PC-9 (cell line): Measurements from ENCODE around the gene RALB. TPM values are rescaled to one million over a fixed set of nuclear protein-coding genes. Genes with fewer than 3 reads are reported as not detected.

ENCODE experiments used
- BruUV-seq: library from RNA; stranded (reverse); fragments of 400-500 nt; replicated peaks from 2 replicates; lab custom pipeline; 2021; lab: Mats Ljungman, UMichigan
- CTCF ChIA-PET: fragments of 300-600 bp; sonication (Branson Sonifier 250); formaldehyde crosslinking; loops from one replicate; lab custom pipeline; 2022; ENCODE audit warnings: antibody characterized with exemption; lab: Charles Lee
- POLR2A ChIA-PET: fragments of 300-600 bp; sonication (Branson Sonifier 250); formaldehyde crosslinking; loops from one replicate; lab custom pipeline; 2022; ENCODE audit warnings: antibody characterized with exemption; ENCODE audit not compliant: unreplicated experiment; lab: Charles Lee
- DNase-seq, 2 experiments: peaks; one replicate each; pipeline versions ENCODE4 v3.0.0 to v3.0.0-alpha.2; 2015 to 2022; ENCODE audit warnings: mixed read lengths in 1 of 2
- H2AFZ ChIP-seq: fragments of 200-600 bp; sonication (generic); 2 replicates; pipeline ENCODE4 v1.8.1; 2017; ENCODE audit warnings: antibody characterized with exemption
- H3F3A ChIP-seq: fragments of 200-600 bp; sonication (generic); 2 replicates; pipeline ENCODE4 v1.8.1; 2017; ENCODE audit warnings: antibody characterized with exemption, mild to moderate bottlenecking, low read depth; ENCODE audit not compliant: insufficient read depth
- H3K27ac ChIP-seq: fragments of 200-600 bp; sonication (generic); 2 replicates; pipeline ENCODE4 v1.6.1; 2016; ENCODE audit warnings: mixed run types
- H3K27me3 ChIP-seq: fragments of 200-600 bp; sonication (generic); 2 replicates; pipeline ENCODE4 v1.6.1; 2016; ENCODE audit warnings: low read depth, mixed run types; ENCODE audit not compliant: insufficient read depth
- H3K36me3 ChIP-seq: fragments of 200-600 bp; sonication (generic); 2 replicates; pipeline ENCODE4 v1.6.1; 2016; ENCODE audit warnings: low read depth, mixed run types
- H3K4me1 ChIP-seq: fragments of 200-600 bp; sonication (generic); replicated peaks from 2 replicates; pipeline ENCODE4 v1.6.1; 2016; ENCODE audit warnings: mixed run types; ENCODE audit not compliant: insufficient read depth
- H3K4me2 ChIP-seq: fragments of 200-600 bp; sonication (generic); 2 replicates; pipeline ENCODE4 v1.6.1; 2017; ENCODE audit warnings: mixed run types
- H3K4me3 ChIP-seq: fragments of 200-600 bp; sonication (generic); 2 replicates; pipeline ENCODE4 v1.6.1; 2016; ENCODE audit warnings: mixed run types
- H3K79me2 ChIP-seq: fragments of 200-600 bp; sonication (generic); 2 replicates; pipeline ENCODE4 v1.6.1; 2017; ENCODE audit warnings: low read depth, mixed run types
- H3K9me2 ChIP-seq: fragments of 200-600 bp; sonication (generic); 2 replicates; pipeline ENCODE4 v1.8.1; 2017; ENCODE audit warnings: mild to moderate bottlenecking; ENCODE audit not compliant: insufficient read depth
- H3K9me3 ChIP-seq: fragments of 200-600 bp; sonication (generic); 2 replicates; pipeline ENCODE4 v1.8.1; 2016; ENCODE audit warnings: low read depth; ENCODE audit not compliant: insufficient read depth
- H4K20me1 ChIP-seq: fragments of 200-600 bp; sonication (generic); 2 replicates; pipeline ENCODE4 v1.8.1; 2017; ENCODE audit not compliant: insufficient read depth
- EZH2 ChIP-seq: fragments of 200-600 bp; sonication (generic); IDR thresholded peaks from 2 replicates; pipeline ENCODE4 v1.8.0; 2017; ENCODE audit warnings: antibody characterized with exemption, low read depth
- intact Hi-C: fragments of 100-400 bp; cut with micrococcal nuclease; formaldehyde crosslinking; loops from one replicate; pipeline ENCODE4 v1.10.0; 2022; ENCODE audit not compliant: unreplicated experiment
- total RNA-seq: library from RNA; stranded (reverse); gene quantifications from 2 replicates; pipeline ENCODE4 v1.2.3, GENCODE V29; 2021
- TF ChIP-seq, protein P1 (sequence below): fragments of 200-600 bp; sonication (generic); conservative IDR thresholded peaks from 2 replicates; pipeline ENCODE4 v1.6.1; 2017; ENCODE audit warnings: mixed run types, antibody characterized with exemption, mild to moderate bottlenecking, moderate library complexity

RALB gene
- total RNA-seq, 1 experiment from 2014 or later, result 86.6 TPM

DNA sequence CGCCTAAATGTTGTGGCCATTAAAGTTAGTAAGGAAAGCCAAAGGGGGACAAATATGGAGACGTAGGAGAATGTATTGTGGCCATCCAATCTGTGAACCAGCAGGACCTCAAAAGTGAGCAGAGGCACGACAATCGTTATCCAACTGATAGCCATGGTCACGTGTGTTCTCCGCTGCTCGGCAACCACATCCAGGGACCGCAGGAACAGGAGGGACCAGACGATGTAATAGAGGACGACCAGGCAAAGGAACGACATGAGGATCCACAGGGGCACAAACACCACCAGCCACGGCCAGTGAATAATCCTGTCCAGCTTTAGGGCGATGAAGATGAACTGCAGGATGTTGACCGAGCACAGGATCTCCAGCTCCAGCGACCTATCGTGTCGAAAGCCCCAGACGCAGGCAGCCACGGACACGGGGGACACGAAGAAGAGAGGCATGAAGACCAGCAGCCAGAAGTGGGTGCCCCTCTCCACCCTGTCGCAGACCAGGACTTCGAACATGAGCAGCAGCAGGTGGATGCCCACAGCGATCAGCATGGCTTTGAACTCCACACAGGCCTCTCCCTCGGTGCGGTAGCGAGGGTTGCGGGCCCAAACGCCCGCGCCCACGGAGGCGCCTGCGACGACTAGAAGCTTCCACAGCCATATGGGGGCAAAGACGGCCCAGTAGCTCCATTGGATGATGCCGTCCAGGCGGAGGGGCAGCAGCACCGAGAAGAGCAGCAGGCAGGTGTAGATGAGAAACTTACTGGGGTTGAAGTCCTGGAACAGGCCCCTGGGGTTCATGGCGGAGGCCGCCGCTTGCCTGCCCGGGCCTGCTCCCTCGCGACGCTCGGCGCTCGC lies 30.2 kb upstream of the RALB start:
- H3K4me2 ChIP-seq, result peak overlapping the region; percentile 83
- no peak for DNase-seq
- intact Hi-C loops, result loop anchor here (1.0 to 2.0 kb wide), 3 partner anchors 16 to 69 kb away; partner anchors contain the start of gene RALB
- H3K9me2 ChIP-seq, result no peaks in the 10 kb centered on the region
- POLR2A ChIA-PET, result interaction anchor here (0.5 to 1.2 kb wide), 8 partner anchors 10 to 463 kb away, joined by 3 to 11 read pairs (median 4); partner anchors contain the start of genes PTPN4 and RALB
- peak overlapping the region; percentile 41 for H2AFZ ChIP-seq
- peaks cover 45% of the 10 kb centered on the region for H3K4me1 ChIP-seq
- H3K36me3 ChIP-seq, result no peaks in the 10 kb centered on the region; the same call in 1 of the 2 replicates
- TF ChIP-seq, protein P1, sequence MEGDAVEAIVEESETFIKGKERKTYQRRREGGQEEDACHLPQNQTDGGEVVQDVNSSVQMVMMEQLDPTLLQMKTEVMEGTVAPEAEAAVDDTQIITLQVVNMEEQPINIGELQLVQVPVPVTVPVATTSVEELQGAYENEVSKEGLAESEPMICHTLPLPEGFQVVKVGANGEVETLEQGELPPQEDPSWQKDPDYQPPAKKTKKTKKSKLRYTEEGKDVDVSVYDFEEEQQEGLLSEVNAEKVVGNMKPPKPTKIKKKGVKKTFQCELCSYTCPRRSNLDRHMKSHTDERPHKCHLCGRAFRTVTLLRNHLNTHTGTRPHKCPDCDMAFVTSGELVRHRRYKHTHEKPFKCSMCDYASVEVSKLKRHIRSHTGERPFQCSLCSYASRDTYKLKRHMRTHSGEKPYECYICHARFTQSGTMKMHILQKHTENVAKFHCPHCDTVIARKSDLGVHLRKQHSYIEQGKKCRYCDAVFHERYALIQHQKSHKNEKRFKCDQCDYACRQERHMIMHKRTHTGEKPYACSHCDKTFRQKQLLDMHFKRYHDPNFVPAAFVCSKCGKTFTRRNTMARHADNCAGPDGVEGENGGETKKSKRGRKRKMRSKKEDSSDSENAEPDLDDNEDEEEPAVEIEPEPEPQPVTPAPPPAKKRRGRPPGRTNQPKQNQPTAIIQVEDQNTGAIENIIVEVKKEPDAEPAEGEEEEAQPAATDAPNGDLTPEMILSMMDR, result no peak
- TF ChIP-seq EZH2, result no peak
- H4K20me1 ChIP-seq, result peaks cover 21% of the 10 kb centered on the region
- CTCF ChIA-PET, result interaction anchor here (0.6 to 1.4 kb wide), 5 partner anchors 17 to 844 kb away, joined by 3 to 7 read pairs (median 4); partner anchors contain the start of genes EPB41L5 and RALB
- no peaks in the 10 kb centered on the region for H3K27me3 ChIP-seq
- peak overlapping the region; percentile 73; the same call in 1 of the 2 replicates for H3K27ac ChIP-seq
- peaks cover 47% of the 10 kb centered on the region for H3K79me2 ChIP-seq
- H3K9me3 ChIP-seq, result no peaks in the 10 kb centered on the region
- H3K4me3 ChIP-seq, result peak overlapping the region; percentile 72; the same call in 1 of the 2 replicates
- H3F3A ChIP-seq, result no peaks in the 10 kb centered on the region; the same call in 1 of the 2 replicates
- BruUV-seq, result no TSS peak

DNA sequence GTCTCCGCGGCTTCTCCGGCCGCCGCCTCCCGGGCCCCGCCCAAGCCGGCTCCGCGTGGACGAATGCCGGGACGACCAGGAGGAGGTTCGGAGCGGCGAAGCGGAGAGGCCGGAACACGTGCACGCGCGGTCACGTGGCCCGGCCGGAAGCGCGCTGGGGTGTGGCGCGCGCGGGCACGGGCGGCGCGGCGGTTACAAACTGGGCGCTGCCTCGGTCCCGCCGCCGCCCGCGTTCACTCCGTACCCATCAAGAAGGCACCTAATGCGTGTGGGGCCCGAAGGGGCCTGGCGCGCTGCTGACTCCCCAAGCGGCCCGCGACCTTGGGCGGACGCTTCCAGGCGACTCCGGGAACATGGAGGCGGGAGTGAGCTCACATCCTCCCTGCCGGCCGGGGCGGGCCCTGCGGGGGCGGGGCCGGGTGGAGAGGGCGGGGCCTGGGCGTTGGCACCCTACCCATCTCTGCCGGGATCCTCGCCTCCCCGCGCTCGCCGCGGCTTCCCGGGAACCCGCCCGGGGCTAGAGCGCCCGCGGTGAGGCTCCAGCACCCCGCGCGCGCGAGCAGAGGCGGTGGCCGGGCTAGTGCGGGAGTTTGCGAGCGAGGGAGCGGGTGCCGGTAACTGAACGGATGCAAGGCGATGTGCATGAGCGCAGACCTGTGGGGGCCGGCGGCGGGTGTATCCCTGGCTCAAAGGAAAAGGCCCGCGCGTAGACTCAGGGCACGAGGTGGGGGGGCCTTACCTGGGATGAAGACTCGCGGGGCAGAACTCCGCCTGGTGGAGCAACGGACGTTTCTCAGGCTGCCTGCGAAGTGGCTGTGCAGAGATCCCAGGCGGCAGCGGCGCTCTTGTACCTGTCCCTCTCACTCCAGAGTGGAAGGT lies 29.4 kb upstream of the RALB start, which contains the start of gene TMEM185B:
TMEM185B (minus strand) TSS at position 367 of the 879 bp plus-strand sequence. CDS start 424 bp downstream, outside the sequence.
- intact Hi-C loops, result loop anchor here (1.0 to 2.0 kb wide), 3 partner anchors 16 to 68 kb away; partner anchors contain the start of gene RALB
- Histone ChIP-seq H3K4me1 (peaks cover 49% of the 10 kb centered on the region), H2AFZ (peak within 1 kb of the TSS; percentile 81)

More for the DNA sequence above, 29.4 kb upstream of the RALB start, which contains the start of gene TMEM185B:
- H3K9me3 ChIP-seq, result no peaks in the 10 kb centered on the region
- H3K79me2 ChIP-seq, result peaks cover 43% of the 10 kb centered on the region
- BruUV-seq, result no TSS peak
- H3K36me3 ChIP-seq, result no peaks in the 10 kb centered on the region; the same call in 1 of the 2 replicates
- no peaks in the 10 kb centered on the region for H3K9me2 ChIP-seq
- peak; percentile 76 to 97 for DNase-seq
- H3F3A ChIP-seq, result no peaks in the 10 kb centered on the region; the same call in 1 of the 2 replicates
- peak within 1 kb of the TSS; percentile 72 for H3K4me3 ChIP-seq
- H4K20me1 ChIP-seq, result peaks cover 18% of the 10 kb centered on the region
- ChIA-PET CTCF (interaction anchor here (0.6 to 1.4 kb wide), 5 partner anchors 16 to 845 kb away, joined by 3 to 7 read pairs (median 4); partner anchors contain the start of genes EPB41L5 and RALB), POLR2A (interaction anchor here (0.5 to 1.2 kb wide), 10 partner anchors 9 to 557 kb away, joined by 3 to 30 read pairs (median 4); partner anchors contain the start of genes PTPN4 and RALB)
- H3K27me3 ChIP-seq, result no peaks in the 10 kb centered on the region
- H3K27ac ChIP-seq, result peak within 1 kb of the TSS; percentile 73
- TF ChIP-seq, protein P1, result peak; percentile 59; the same call in 1 of the 2 replicates
- TF ChIP-seq EZH2, result no peak
- H3K4me2 ChIP-seq, result peak within 1 kb of the TSS; percentile 83
